GM10266 (cell line): Measurements from ENCODE around the gene ZNF281.
"Not testable (repeated sequence)": the region's sequence is repeated elsewhere in the genome, so short reads cannot be mapped to it uniquely, and the experiment has no call there.

Experiments
- DNase-seq: peaks from one replicate; pipeline ENCODE4 v3.0.0; 2012; ENCODE audit errors: extremely low spot score
- TF ChIP-seq, protein P1 (sequence below): IDR thresholded peaks from 2 replicates; pipeline ENCODE4 v1.5.1; 2012; ENCODE audit warnings: mild to moderate bottlenecking, low read depth; ENCODE audit not compliant: control insufficient read depth, insufficient read depth; ENCODE audit errors: missing control alignments

The ZNF281 gene

DNA sequence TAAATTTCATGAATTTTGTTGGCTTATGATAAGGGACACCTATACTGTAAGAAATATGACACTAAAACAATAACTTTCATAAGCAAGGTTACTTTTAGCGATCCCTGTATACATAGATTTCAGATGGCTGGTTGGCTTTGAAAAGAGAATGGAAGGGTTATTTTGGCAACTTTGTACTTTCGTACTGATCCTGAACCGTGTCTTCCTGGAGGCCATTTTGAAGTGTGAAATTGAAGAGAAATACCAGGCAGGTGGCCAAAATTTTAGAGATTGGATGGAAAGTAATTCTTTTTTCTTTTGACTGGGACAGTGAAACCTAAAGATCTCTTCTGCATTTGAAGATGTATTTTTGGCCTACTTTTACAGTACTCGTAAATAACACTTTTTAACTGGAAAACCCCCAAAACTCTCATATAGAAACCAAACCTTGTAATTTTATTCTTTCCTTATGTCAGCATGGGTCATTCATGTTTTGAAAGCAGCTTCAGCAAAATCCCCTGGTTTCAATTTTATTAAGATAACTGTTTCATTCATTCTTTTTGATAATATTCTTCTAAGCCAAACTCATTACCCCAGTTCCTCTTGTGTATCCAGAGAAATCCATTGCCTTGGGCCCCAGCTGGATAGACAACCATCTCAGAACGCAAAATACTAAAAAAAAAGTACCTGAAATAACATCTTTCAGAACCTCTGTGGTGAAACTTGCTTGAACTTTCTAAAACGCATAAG lies 38.4 kb upstream of the ZNF281 start:
- TF ChIP-seq, protein P1, sequence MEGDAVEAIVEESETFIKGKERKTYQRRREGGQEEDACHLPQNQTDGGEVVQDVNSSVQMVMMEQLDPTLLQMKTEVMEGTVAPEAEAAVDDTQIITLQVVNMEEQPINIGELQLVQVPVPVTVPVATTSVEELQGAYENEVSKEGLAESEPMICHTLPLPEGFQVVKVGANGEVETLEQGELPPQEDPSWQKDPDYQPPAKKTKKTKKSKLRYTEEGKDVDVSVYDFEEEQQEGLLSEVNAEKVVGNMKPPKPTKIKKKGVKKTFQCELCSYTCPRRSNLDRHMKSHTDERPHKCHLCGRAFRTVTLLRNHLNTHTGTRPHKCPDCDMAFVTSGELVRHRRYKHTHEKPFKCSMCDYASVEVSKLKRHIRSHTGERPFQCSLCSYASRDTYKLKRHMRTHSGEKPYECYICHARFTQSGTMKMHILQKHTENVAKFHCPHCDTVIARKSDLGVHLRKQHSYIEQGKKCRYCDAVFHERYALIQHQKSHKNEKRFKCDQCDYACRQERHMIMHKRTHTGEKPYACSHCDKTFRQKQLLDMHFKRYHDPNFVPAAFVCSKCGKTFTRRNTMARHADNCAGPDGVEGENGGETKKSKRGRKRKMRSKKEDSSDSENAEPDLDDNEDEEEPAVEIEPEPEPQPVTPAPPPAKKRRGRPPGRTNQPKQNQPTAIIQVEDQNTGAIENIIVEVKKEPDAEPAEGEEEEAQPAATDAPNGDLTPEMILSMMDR: no peak
- DNase-seq: peak; percentile 68

DNA sequence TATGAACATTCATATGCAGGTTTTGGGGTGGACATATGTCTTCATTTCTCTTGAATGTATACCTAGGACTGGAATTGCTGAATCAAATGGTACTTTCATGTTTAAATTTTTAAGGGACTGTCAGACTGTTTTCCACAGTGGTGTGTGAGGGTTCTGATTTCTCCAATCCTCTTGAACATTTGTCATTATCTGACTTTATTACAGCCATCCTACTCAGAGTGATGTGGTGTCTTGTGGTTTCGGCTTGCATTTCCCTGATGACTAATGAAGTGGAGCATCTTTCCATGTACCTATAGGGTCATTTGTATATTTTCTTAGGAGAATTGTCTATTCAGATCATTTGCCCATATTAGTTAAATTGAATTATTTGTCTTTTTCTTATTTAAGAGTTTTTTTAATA lies 35.4 kb upstream of the ZNF281 start:
- no peak for DNase-seq
- TF ChIP-seq, protein P1: no peak

DNA sequence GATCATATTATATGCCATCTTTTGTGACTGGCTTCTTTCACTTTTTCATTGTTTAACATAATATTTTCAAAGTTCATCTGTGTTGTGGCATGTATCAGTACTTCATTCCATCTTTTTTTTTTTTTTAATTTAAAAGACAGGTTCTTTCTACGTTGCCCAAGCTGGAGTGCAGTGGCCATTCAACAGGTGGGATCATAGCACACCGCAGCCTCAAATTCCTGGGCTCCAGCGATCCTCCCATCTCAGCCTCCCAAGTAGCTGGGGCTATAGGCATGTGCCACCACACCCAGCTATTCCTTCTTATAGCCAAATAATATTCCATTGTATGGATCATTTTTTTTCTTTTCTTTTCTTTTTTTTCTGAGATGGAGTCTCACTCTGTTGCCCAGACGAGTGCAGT lies 34.6 kb upstream of the ZNF281 start:
- TF ChIP-seq, protein P1: no peak
- no peak for DNase-seq

DNA sequence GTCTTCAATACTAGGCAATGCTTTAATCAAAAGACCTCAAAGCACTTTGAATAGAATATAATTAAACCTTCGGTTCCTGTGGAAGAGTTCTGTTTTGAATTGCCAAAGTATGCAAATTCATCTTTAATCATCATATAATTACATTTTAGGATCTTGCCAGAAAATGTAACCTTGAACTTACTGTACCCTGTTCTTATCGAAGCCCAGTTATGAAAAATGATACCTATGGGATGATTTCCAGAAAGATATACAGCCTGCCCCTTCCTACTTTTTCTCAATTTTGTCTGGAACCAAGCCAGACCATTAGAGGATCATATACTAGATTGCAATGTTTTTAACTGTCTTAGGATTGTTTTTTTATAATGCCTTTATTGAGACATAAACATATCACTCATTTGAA lies 34.0 kb upstream of the ZNF281 start:
- TF ChIP-seq, protein P1: no peak
- DNase-seq: no peak

DNA sequence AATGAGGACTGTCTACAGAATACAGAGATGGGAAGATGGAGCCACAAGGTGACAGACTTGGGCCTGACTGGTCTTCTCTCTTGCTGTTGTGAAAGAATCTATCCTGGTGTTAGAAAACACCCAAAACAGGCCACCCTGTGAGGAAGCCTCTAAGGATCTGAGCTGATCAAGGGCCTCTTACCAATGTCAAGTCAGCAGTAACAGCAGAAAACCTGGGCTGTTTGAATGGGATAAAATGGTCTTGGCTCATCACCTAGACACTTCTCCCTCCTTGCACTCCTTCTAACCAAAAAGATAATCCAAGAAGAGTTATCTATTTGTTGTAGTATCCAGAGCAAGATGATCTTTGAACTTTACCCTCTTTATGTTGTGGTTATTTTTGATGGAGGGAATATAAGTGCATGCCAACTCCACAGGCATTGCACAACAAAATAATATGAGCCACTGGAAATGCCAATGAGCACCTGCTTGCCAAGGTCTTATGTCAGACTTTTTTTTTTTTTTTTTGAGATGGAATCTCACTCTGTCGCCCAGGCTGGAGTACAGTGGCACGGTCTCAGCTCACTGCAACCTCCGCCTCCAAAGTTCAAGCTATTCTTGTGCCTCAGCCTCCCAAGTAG lies 32.8 kb upstream of the ZNF281 start:
- no peak for DNase-seq
- TF ChIP-seq, protein P1: no peak

DNA sequence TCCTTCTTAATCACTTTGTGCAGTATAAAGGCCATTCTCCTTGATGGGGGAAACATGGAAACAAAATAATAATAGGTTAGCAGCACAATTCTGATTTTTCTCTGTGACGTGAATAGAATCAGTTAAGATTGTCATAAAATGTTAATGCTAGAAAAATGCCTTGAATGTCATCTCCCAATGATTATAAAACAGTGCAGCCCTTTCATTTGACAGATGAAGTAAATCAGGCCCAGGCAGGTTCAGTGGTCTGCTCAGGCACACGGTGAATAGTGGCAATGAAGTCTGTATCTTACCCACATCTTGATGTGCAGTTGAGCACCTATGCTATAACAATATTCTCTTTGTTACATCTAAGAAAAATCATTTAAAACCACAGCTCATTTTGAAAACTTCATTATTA lies 32.2 kb upstream of the ZNF281 start:
- TF ChIP-seq, protein P1: no peak
- DNase-seq: no peak

DNA sequence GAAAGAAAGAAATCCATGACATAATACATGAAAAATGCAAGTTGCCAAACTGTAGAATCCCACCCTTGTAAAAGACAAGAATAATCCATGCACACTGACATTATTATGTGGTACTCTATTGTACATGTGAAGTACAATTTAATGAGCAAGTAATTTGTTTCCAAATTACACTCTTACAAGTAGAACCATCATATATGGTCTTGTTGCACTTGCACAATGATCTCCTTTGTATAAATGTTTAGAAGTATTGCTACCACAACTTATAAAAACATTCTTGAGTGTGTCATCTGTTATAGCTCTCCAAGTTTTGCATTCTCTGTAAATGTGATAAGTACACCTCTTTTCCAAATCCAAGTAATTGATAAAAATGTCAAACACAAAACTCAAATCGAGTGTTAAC lies 29.1 kb upstream of the ZNF281 start:
- TF ChIP-seq, protein P1: no peak
- no peak for DNase-seq

DNA sequence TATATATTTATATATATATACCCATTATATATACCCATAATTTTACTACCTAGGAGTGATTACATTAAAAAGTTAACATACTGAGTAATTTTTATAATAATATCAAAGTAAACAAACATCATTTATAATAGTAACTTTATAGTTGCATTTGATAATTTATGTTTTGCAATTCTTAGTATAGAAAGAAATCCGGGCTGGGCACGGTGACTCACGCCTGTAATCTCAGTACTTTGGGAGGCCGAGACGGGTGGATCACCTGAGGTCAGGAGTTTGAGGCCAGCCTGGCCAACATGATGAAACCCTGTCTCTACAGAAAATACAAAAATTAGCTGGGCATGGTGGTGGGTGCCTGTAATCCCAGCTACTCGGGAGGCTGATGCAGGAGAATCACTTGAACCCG lies 28.6 kb upstream of the ZNF281 start:
- DNase-seq: not testable (repeated sequence)
